Upper lobe of right lung (tissue), 1 donor: ENCODE results near the gene SLC35E1. TPM values are rescaled to one million over a fixed set of nuclear protein-coding genes. Genes with fewer than 3 reads are reported as not detected.
"Not testable (repeated sequence)": the region's sequence is repeated elsewhere in the genome, so short reads cannot be mapped to it uniquely, and the experiment has no call there.

Experiments used
- ATAC-seq: fragments of 200-7000 bp; cut with Tn5 transposase; one replicate; pipeline ENCODE4 v1.9.1; 2020; ENCODE audit warnings: mild to moderate bottlenecking, moderate library complexity
- DNase-seq: peaks from one replicate; pipeline ENCODE4 v3.0.0-alpha.2; 2020
- H3K27ac ChIP-seq: fragments of 200-600 bp; one replicate; pipeline ENCODE4 v1.8.0; 2022
- H3K27me3 ChIP-seq: fragments of 200-600 bp; one replicate; pipeline ENCODE4 v1.8.0; 2022; ENCODE audit warnings: mild to moderate bottlenecking
- H3K36me3 ChIP-seq: fragments of 200-600 bp; one replicate; pipeline ENCODE4 v1.8.0; 2022
- H3K4me1 ChIP-seq: fragments of 200-600 bp; one replicate; pipeline ENCODE4 v1.8.0; 2022
- H3K4me3 ChIP-seq: fragments of 200-600 bp; one replicate; pipeline ENCODE4 v1.8.0; 2022; ENCODE audit warnings: mild to moderate bottlenecking
- H3K9me3 ChIP-seq: fragments of 200-600 bp; one replicate; pipeline ENCODE4 v1.8.0; 2022
- CTCF ChIP-seq: fragments of 200-600 bp; IDR thresholded peaks from one replicate; pipeline ENCODE4 v1.8.0; 2022; ENCODE audit warnings: antibody characterized with exemption
- intact Hi-C: fragments of 100-400 bp; cut with DNase I; formaldehyde crosslinking; loops from one replicate; pipeline ENCODE4 v1.11.0; 2022
- total RNA-seq: library from RNA; stranded (reverse); fragmentation: NEBNext Ultra II Directional; extraction: Animal tissue kit (Norgen Biotek cat#: 25700); gene quantifications from one replicate; pipeline ENCODE4 v1.2.1, GENCODE V29; 2021
- donor health status: DM: no; HTN: yes; CAD: no; lungs with severe emphysema.

The SLC35E1 gene
- total RNA-seq, 1 donor from 2014 or later, result 51.2 TPM

- intact Hi-C loops, result no loop called here
- no peaks in the 10 kb centered on the region for H3K9me3 ChIP-seq
- H3K27ac ChIP-seq, result no peak overlapping the region
- TF ChIP-seq CTCF, result no peak
- no peak overlapping the region for H3K4me3 ChIP-seq
- H3K27me3 ChIP-seq, result no peaks in the 10 kb centered on the region
- DNase-seq, result no peak
- peak; percentile 60 for ATAC-seq
- H3K36me3 ChIP-seq, result peaks cover 31% of the 10 kb centered on the region
- peaks cover 1% of the 10 kb centered on the region for H3K4me1 ChIP-seq
Observed at GRCh38 chr19:16548956-16549355, 23.3 kb downstream of the SLC35E1 start.

GRCh38 chr19:16544473-16545231, 27.6 kb downstream of the SLC35E1 start:
- H3K4me1 ChIP-seq, result peaks cover 30% of the 10 kb centered on the region

GRCh38 chr19:16543734-16544133, 28.5 kb downstream of the SLC35E1 start:
- ATAC-seq, H3K4me3 ChIP-seq, H3K27me3 ChIP-seq, DNase-seq, H3K36me3 ChIP-seq, H3K27ac ChIP-seq, intact Hi-C loops, H3K9me3 ChIP-seq: not testable (repeated sequence)
- H3K4me1 ChIP-seq, result peaks cover 31% of the 10 kb centered on the region

More at GRCh38 chr19:16544473-16545231, 27.6 kb downstream of the SLC35E1 start:
- no peak overlapping the region for H3K27ac ChIP-seq
- intact Hi-C loops, result no loop called here
- peaks cover 3% of the 10 kb centered on the region for H3K36me3 ChIP-seq
- H3K9me3 ChIP-seq, result no peaks in the 10 kb centered on the region
- no peaks in the 10 kb centered on the region for H3K27me3 ChIP-seq
- ATAC-seq, result no peak
- DNase-seq, result no peak
- no peak for TF ChIP-seq CTCF
- no peak overlapping the region for H3K4me3 ChIP-seq

GRCh38 chr19:16542910-16543472, 29.2 kb downstream of the SLC35E1 start:
- TF ChIP-seq CTCF, result no peak
- peak overlapping the region; percentile 90 for H3K27ac ChIP-seq
- no peaks in the 10 kb centered on the region for H3K9me3 ChIP-seq
- DNase-seq (no peak), ATAC-seq (no peak)
- peak overlapping the region; percentile 90 for H3K4me3 ChIP-seq
- peaks cover 31% of the 10 kb centered on the region for H3K4me1 ChIP-seq
- intact Hi-C loops, result no loop called here
- H3K36me3 ChIP-seq, result peaks cover 8% of the 10 kb centered on the region
- H3K27me3 ChIP-seq, result no peaks in the 10 kb centered on the region

GRCh38 chr19:16542045-16542909, 29.9 kb downstream of the SLC35E1 start, which contains the start of gene CHERP:
Gene CHERP (minus strand): TSS chr19:16542437. CDS start chr19:16542378, 59 bp downstream.
- peaks cover 15% of the 10 kb centered on the region for H3K36me3 ChIP-seq
- ATAC-seq (peak; percentile 99), DNase-seq (peak; percentile 97)
- no peaks in the 10 kb centered on the region for H3K27me3 ChIP-seq
- H3K4me3 ChIP-seq, result peak within 1 kb of the TSS; percentile 90
- peaks cover 31% of the 10 kb centered on the region for H3K4me1 ChIP-seq
- peak within 1 kb of the TSS; percentile 90 for H3K27ac ChIP-seq
- TF ChIP-seq CTCF, result no peak
- no peaks in the 10 kb centered on the region for H3K9me3 ChIP-seq
- intact Hi-C loops, result no loop called here
